Motor neuron (in vitro differentiated cells): ENCODE measurements around the gene SOD1. TPM values are rescaled to one million over a fixed set of nuclear protein-coding genes. Genes with fewer than 3 reads are reported as not detected.

Experiments used
- total RNA-seq, 8 experiments: library from RNA; unstranded; fragments of 300-600 nt; gene quantifications; 2 replicates each; pipeline versions ENCODE4 v1.2.3 to v1.2.4, GENCODE V29; 2022

SOD1 gene
- total RNA-seq, 8 experiments from 2014 or later = 169 to 342 (median 219) TPM

Other genes with a start within 250 kb of the SOD1 start
- 10 to 100 TPM in 5 of 8 experiments, 1 to 10 TPM in 3; 6.9 to 40.3 (median 15.5) TPM for gene SCAF4, start 72.4 kb downstream of the SOD1 start, total RNA-seq
- 10 to 100 TPM in 2 of 8 experiments, 1 to 10 TPM in 6; 2.5 to 15.8 (median 5.5) TPM for gene HUNK, start 213.3 kb downstream of the SOD1 start, total RNA-seq